ENCODE measurements around the gene ANKRD44.
A peak's percentile ranks its signal among the peaks of the same experiment; 100 is the strongest.
"Not testable (repeated sequence)": the region's sequence is repeated elsewhere in the genome, so short reads cannot be mapped to it uniquely, and the experiment has no call there.

ANKRD44 gene

GRCh38 chr2:197310271-197310985 is at the start of gene ANKRD44:
Gene ANKRD44, minus strand, starts transcription at chr2:197310780. Its CDS starts 176 bp downstream, at chr2:197310604.
- DNase-seq (ENCODE audit: extremely low read depth in 1 of 2, low read depth in 1 of 2): peak; percentile 79 to 82

- no peak for DNase-seq (ENCODE audit: extremely low read depth in 1 of 2, low read depth in 1 of 2)
Observed at GRCh38 chr2:197359859-197360258, 49.3 kb upstream of the ANKRD44 start.

GRCh38 chr2:197358931-197359330 is 48.4 kb upstream of the ANKRD44 start:
- no peak for DNase-seq (ENCODE audit: extremely low read depth in 1 of 2, low read depth in 1 of 2)

- no peak for DNase-seq (ENCODE audit: extremely low read depth in 1 of 2, low read depth in 1 of 2)
Observed at GRCh38 chr2:197357986-197358385, 47.4 kb upstream of the ANKRD44 start.

GRCh38 chr2:197356136-197356535 is 45.6 kb upstream of the ANKRD44 start:
- no peak for DNase-seq (ENCODE audit: extremely low read depth in 1 of 2, low read depth in 1 of 2)

GRCh38 chr2:197354169-197354558 is 43.6 kb upstream of the ANKRD44 start:
- DNase-seq (ENCODE audit: extremely low read depth in 1 of 2, low read depth in 1 of 2): no peak

GRCh38 chr2:197353393-197354168 is 43.0 kb upstream of the ANKRD44 start:
- DNase-seq (ENCODE audit: extremely low read depth in 1 of 2, low read depth in 1 of 2): no peak

GRCh38 chr2:197349699-197350098 is 39.1 kb upstream of the ANKRD44 start:
- no peak for DNase-seq (ENCODE audit: extremely low read depth in 1 of 2, low read depth in 1 of 2)

- no peak for DNase-seq (ENCODE audit: extremely low read depth in 1 of 2, low read depth in 1 of 2)
Observed at GRCh38 chr2:197348721-197349360, 38.3 kb upstream of the ANKRD44 start.

- no peak for DNase-seq (ENCODE audit: extremely low read depth in 1 of 2, low read depth in 1 of 2)
Observed at GRCh38 chr2:197345846-197346370, 35.3 kb upstream of the ANKRD44 start.

GRCh38 chr2:197343968-197344367 is 33.4 kb upstream of the ANKRD44 start:
- DNase-seq (ENCODE audit: extremely low read depth in 1 of 2, low read depth in 1 of 2): not testable (repeated sequence)

GRCh38 chr2:197340591-197340990 is 30.0 kb upstream of the ANKRD44 start:
- no peak for DNase-seq (ENCODE audit: extremely low read depth in 1 of 2, low read depth in 1 of 2)

- no peak for DNase-seq (ENCODE audit: extremely low read depth in 1 of 2, low read depth in 1 of 2)
Observed at GRCh38 chr2:197339496-197340220, 29.1 kb upstream of the ANKRD44 start.

- DNase-seq (ENCODE audit: extremely low read depth in 1 of 2, low read depth in 1 of 2): no peak
Observed at GRCh38 chr2:197339016-197339415, 28.4 kb upstream of the ANKRD44 start.

- DNase-seq (ENCODE audit: extremely low read depth in 1 of 2, low read depth in 1 of 2): no peak
Observed at GRCh38 chr2:197332641-197333040, 22.1 kb upstream of the ANKRD44 start.

GRCh38 chr2:197328461-197328860 is 17.9 kb upstream of the ANKRD44 start:
- DNase-seq (ENCODE audit: extremely low read depth in 1 of 2, low read depth in 1 of 2): no peak

- DNase-seq (ENCODE audit: extremely low read depth in 1 of 2, low read depth in 1 of 2): no peak
Observed at GRCh38 chr2:197327472-197328098, 17.0 kb upstream of the ANKRD44 start.

GRCh38 chr2:197327073-197327471 is 16.5 kb upstream of the ANKRD44 start:
- no peak for DNase-seq (ENCODE audit: extremely low read depth in 1 of 2, low read depth in 1 of 2)

- no peak for DNase-seq (ENCODE audit: extremely low read depth in 1 of 2, low read depth in 1 of 2)
Observed at GRCh38 chr2:197324801-197325200, 14.2 kb upstream of the ANKRD44 start.
